HEK293 (cell line): Measurements from ENCODE around the gene USP3.

ENCODE experiments used
- CTCF ChIA-PET: fragments of 350-600 bp; formaldehyde crosslinking; extraction: SDS; loops from one replicate; lab custom pipeline; 2021; ENCODE audit warnings: antibody characterized with exemption; lab: Yijun Ruan, JAX
- POLR2A ChIA-PET: fragments of 300-600 bp; formaldehyde crosslinking; extraction: SDS; loops from one replicate; lab custom pipeline; 2020; ENCODE audit warnings: antibody characterized with exemption, inconsistent platforms; lab: Yijun Ruan, JAX
- H3K27ac ChIP-seq: fragments of 200-500 bp; sonication (Bioruptor generic); 2 replicates; pipeline ENCODE4 v1.5.1; 2014; ENCODE audit warnings: low read depth, low read length, control low read depth, inconsistent platforms; ENCODE audit errors: extremely low read depth
- H3K36me3 ChIP-seq, 2 experiments: fragments of 200-500 bp in 1 of 2; sonication (Bioruptor generic) in 1 of 2; 1 replicate in 1 of 2; 2 replicates in 1 of 2; pipeline ENCODE4 v1.5.1; 2014 to 2017; ENCODE audit warnings: inconsistent platforms in 2 of 2, low read length in 2 of 2; ENCODE audit not compliant: control insufficient read depth in 2 of 2, insufficient read depth in 1 of 2
- H3K4me1 ChIP-seq: fragments of 200-500 bp; sonication (Bioruptor generic); 2 replicates; pipeline ENCODE4 v1.5.1; 2014; ENCODE audit warnings: mild to moderate bottlenecking, low read length, inconsistent platforms; ENCODE audit not compliant: control insufficient read depth, insufficient read depth
- H3K4me3 ChIP-seq: 2 replicates; pipeline ENCODE4 v1.5.1; 2011; ENCODE audit warnings: low read depth, mild to moderate bottlenecking, control low read depth, low read length, moderate library complexity
- H3K9me3 ChIP-seq: fragments of 200-500 bp; sonication (Bioruptor generic); 2 replicates; pipeline ENCODE4 v1.5.1; 2014; ENCODE audit warnings: low read depth, low read length, inconsistent platforms; ENCODE audit not compliant: control insufficient read depth, insufficient read depth
- BCL11B ChIP-seq: fragments of 450-650 bp; formaldehyde crosslinking; IDR thresholded peaks from 2 replicates; pipeline ENCODE4 v1.5.1; 2016; ENCODE audit warnings: low read depth, missing biosample characterization, missing genetic modification characterization
- KLF16 ChIP-seq: fragments of 450-650 bp; formaldehyde crosslinking; IDR thresholded peaks from 2 replicates; pipeline ENCODE4 v1.5.1; 2017; ENCODE audit warnings: missing biosample characterization, missing genetic modification characterization
- KLF8 ChIP-seq: fragments of 450-650 bp; formaldehyde crosslinking; IDR thresholded peaks from 2 replicates; pipeline ENCODE4 v1.5.1; 2016; ENCODE audit warnings: missing biosample characterization, missing genetic modification characterization
- MYNN ChIP-seq: fragments of 450-650 bp; formaldehyde crosslinking; IDR thresholded peaks from 2 replicates; pipeline ENCODE4 v1.5.1; 2016; ENCODE audit warnings: missing biosample characterization, missing genetic modification characterization, borderline replicate concordance
- PATZ1 ChIP-seq: fragments of 450-650 bp; formaldehyde crosslinking; IDR thresholded peaks from 2 replicates; pipeline ENCODE4 v1.5.1; 2016; ENCODE audit warnings: missing biosample characterization, missing genetic modification characterization
- PRDM10 ChIP-seq: fragments of 450-650 bp; formaldehyde crosslinking; IDR thresholded peaks from 2 replicates; pipeline ENCODE4 v1.5.1; 2016; ENCODE audit warnings: missing biosample characterization, missing genetic modification characterization
- PRDM6 ChIP-seq: fragments of 450-650 bp; formaldehyde crosslinking; IDR thresholded peaks from 2 replicates; pipeline ENCODE4 v1.5.1; 2017; ENCODE audit warnings: missing biosample characterization, missing genetic modification characterization
- TSHZ1 ChIP-seq: fragments of 450-650 bp; formaldehyde crosslinking; IDR thresholded peaks from 2 replicates; pipeline ENCODE4 v1.5.1; 2016; ENCODE audit warnings: missing biosample characterization, missing genetic modification characterization, borderline replicate concordance
- WT1 ChIP-seq: fragments of 450-650 bp; formaldehyde crosslinking; IDR thresholded peaks from 2 replicates; pipeline ENCODE4 v1.5.1; 2016; ENCODE audit warnings: missing biosample characterization, missing genetic modification characterization
- ZBTB20 ChIP-seq: fragments of 450-650 bp; formaldehyde crosslinking; IDR thresholded peaks from 2 replicates; pipeline ENCODE4 v1.5.1; 2016; ENCODE audit warnings: missing biosample characterization, missing genetic modification characterization
- ZBTB26 ChIP-seq: fragments of 450-650 bp; formaldehyde crosslinking; optimal IDR thresholded peaks from 2 replicates; pipeline ENCODE3; 2016; ENCODE audit warnings: missing biosample characterization, mild to moderate bottlenecking, missing genetic modification characterization
- ZEB2 ChIP-seq: fragments of 450-650 bp; formaldehyde crosslinking; IDR thresholded peaks from 2 replicates; pipeline ENCODE4 v1.5.1; 2016; ENCODE audit warnings: missing biosample characterization, missing genetic modification characterization
- ZNF112 ChIP-seq: fragments of 450-650 bp; formaldehyde crosslinking; IDR thresholded peaks from 2 replicates; pipeline ENCODE4 v1.5.0; 2017; ENCODE audit warnings: missing biosample characterization, missing genetic modification characterization
- ZNF157 ChIP-seq: fragments of 450-650 bp; formaldehyde crosslinking; IDR thresholded peaks from 2 replicates; pipeline ENCODE4 v1.5.1; 2016; ENCODE audit warnings: missing biosample characterization, missing genetic modification characterization
- ZNF341 ChIP-seq: fragments of 450-650 bp; formaldehyde crosslinking; IDR thresholded peaks from 2 replicates; pipeline ENCODE4; 2016; ENCODE audit warnings: low read depth, missing biosample characterization, missing genetic modification characterization
- ZNF350 ChIP-seq: fragments of 450-650 bp; formaldehyde crosslinking; IDR thresholded peaks from 2 replicates; pipeline ENCODE4 v1.5.0; 2017; ENCODE audit warnings: missing biosample characterization, mild to moderate bottlenecking, missing genetic modification characterization
- ZNF37A ChIP-seq: fragments of 450-650 bp; IDR thresholded peaks from 2 replicates; pipeline ENCODE4 v1.5.1; 2018; ENCODE audit warnings: missing biosample characterization, missing genetic modification characterization
- ZNF510 ChIP-seq: fragments of 450-650 bp; formaldehyde crosslinking; IDR thresholded peaks from 2 replicates; pipeline ENCODE4 v1.5.1; 2018; ENCODE audit warnings: mild to moderate bottlenecking, missing genetic modification characterization, missing biosample characterization; ENCODE audit not compliant: insufficient replicate concordance
- ZNF626 ChIP-seq: fragments of 450-650 bp; sonication (Bioruptor Pico); formaldehyde crosslinking; IDR thresholded peaks from 2 replicates; pipeline ENCODE4 v1.5.1; 2018; ENCODE audit warnings: missing biosample characterization, missing genetic modification characterization, inconsistent platforms
- ZNF660 ChIP-seq: fragments of 450-650 bp; IDR thresholded peaks from 2 replicates; pipeline ENCODE4 v1.5.1; 2018; ENCODE audit warnings: missing biosample characterization, mild to moderate bottlenecking, missing genetic modification characterization
- ZNF76 ChIP-seq: fragments of 450-650 bp; formaldehyde crosslinking; IDR thresholded peaks from 2 replicates; pipeline ENCODE4; 2016; ENCODE audit warnings: low read depth, missing biosample characterization, missing genetic modification characterization, borderline replicate concordance
- ZSCAN5A ChIP-seq: fragments of 450-650 bp; formaldehyde crosslinking; IDR thresholded peaks from 2 replicates; pipeline ENCODE4 v1.5.1; 2016; ENCODE audit warnings: missing biosample characterization, missing genetic modification characterization

The USP3 gene

GRCh38 chr15:63502843-63503738, 1.3 kb upstream of the USP3 start:
- H3K4me3 ChIP-seq: no peak overlapping the region
- no peaks in the 10 kb centered on the region for H3K9me3 ChIP-seq
- H3K27ac ChIP-seq: peak overlapping the region; percentile 71; the same call in 1 of the 2 replicates
- ChIA-PET POLR2A (interaction anchor here (0.6 to 2.2 kb wide), 3 partner anchors 9 to 53 kb away, joined by 5 to 10 read pairs (median 7); no protein-coding TSS in a partner anchor), CTCF (interaction anchor here (0.7 to 1.6 kb wide), 5 partner anchors 16 to 85 kb away, joined by 3 to 5 read pairs (median 4); no protein-coding TSS in a partner anchor)
- H3K36me3 ChIP-seq: no peaks in the 10 kb centered on the region
- H3K4me1 ChIP-seq: peaks cover 17% of the 10 kb centered on the region
- no peak for TF ChIP-seq MYNN (tag by site-specific recombination)
- peak; percentile 77 for TF ChIP-seq ZNF341 (tag by site-specific recombination)
- TF ChIP-seq KLF8: no peak; the same call in 1 of the 2 replicates
- no peak for TF ChIP-seq ZSCAN5A (tag by site-specific recombination)
- peak; percentile 36; the same call in 1 of the 2 replicates for TF ChIP-seq WT1
- TF ChIP-seq PRDM6 (tag by site-specific recombination): peak; percentile 10; the same call in 1 of the 2 replicates
- TF ChIP-seq ZEB2 (tag by site-specific recombination): peak; percentile 23; the same call in 1 of the 2 replicates
- no peak for TF ChIP-seq ZNF112
- 0 out of 2 replicates have a peak, but pooled peaks have one; percentile 19 for TF ChIP-seq PRDM10 (tag by site-specific recombination)
- no peak for TF ChIP-seq ZNF660 (tag by site-specific recombination)
- TF ChIP-seq ZNF510 (tag by site-specific recombination): no peak
- TF ChIP-seq ZNF626 (tag by site-specific recombination): no peak
- peak; percentile 5; the same call in 1 of the 2 replicates for TF ChIP-seq TSHZ1
- TF ChIP-seq ZNF37A: no peak
- TF ChIP-seq BCL11B: no peak
- TF ChIP-seq ZBTB20 (tag by site-specific recombination): peak; percentile 95
- 0 out of 2 replicates have a peak, but pooled peaks have one; percentile 19 for TF ChIP-seq PATZ1
- no peak for TF ChIP-seq ZNF157
- TF ChIP-seq KLF16 (tag by site-specific recombination): no peak
- TF ChIP-seq ZBTB26 (tag by site-specific recombination): no peak
- no peak for TF ChIP-seq ZNF350 (tag by site-specific recombination)
- no peak for TF ChIP-seq ZNF76 (tag by site-specific recombination)
